ENCODE data around the gene UBE2D1.
"Not testable (repeated sequence)": the region's sequence is repeated elsewhere in the genome, so short reads cannot be mapped to it uniquely, and the experiment has no call there.

Gene UBE2D1

GRCh38 chr10:58384095-58384494 is 49.3 kb downstream of the UBE2D1 start:
- DNase-seq (ENCODE audit: low read depth in 2 of 2): no peak

DNA sequence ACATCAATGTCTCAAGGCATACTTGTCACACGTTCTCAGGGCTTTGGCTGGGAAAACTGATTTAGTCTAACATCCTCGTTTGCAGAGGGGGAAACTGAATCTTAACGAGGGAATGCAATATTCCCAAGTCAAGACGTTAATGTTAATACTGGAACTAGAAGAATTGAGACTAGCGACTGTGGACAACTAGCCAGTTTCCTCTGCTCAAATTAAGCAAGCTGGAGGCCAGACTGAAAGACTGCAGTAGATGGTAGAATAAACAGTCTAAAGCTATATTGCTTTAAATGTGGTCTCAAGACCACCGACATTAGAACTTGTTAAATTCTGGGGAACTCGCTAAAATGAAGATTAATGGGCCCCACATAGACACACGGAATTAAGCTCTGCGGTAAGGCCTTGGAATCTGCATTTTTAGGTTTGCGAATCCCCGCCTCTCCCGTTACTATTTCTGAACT is 49.8 kb downstream of the UBE2D1 start:
- no peak for DNase-seq (ENCODE audit: low read depth in 2 of 2)

DNA sequence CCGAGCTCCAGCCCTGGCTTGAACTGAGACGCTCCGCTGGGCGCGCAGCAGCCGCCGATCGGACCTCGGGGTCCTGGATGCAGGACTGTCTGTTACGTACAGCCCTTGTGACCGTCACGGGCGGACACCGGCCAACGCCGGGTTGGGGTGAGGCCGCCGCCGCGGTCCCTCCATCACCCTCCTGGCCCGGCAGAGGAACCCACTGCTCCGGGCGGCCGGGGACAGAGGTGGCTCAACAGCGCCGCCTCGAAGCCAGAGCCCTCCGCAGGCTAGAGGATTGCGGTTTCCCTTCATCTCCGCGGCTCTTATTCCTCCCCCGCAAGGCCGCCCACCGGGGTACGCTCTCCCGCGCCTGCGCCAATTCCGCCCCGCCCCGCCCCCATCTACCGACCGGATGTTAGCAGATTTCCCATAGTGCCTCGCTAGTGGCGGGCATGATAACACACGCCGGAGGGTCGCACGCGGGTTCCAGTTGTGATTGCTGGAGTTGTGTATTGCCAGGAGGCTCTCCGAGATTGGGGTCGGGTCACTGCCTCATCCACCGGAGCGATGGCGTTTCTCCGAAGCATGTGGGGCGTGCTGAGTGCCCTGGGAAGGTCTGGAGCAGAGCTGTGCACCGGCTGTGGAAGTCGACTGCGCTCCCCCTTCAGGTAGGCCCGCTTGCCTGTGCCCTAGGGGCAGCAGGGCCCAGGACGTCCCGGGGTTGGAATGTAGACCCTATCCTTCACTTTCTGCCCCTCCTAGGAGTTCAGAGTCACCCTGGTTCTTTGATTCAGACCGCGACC is 50.4 kb downstream of the UBE2D1 start, which contains the start of gene TFAM:
Gene TFAM (plus strand): TSS at position 412 of the 785 bp plus-strand sequence. CDS start 138 bp downstream, at position 550.
- peak; percentile 98 to 99 for DNase-seq (ENCODE audit: low read depth in 2 of 2)

GRCh38 chr10:58385784-58386112 is 50.9 kb downstream of the UBE2D1 start:
- DNase-seq (ENCODE audit: low read depth in 2 of 2): no peak

- no peak for DNase-seq (ENCODE audit: low read depth in 2 of 2)
Measured at GRCh38 chr10:58389024-58389423, 54.2 kb downstream of the UBE2D1 start.

- DNase-seq (ENCODE audit: low read depth in 2 of 2): no peak
Measured at GRCh38 chr10:58393317-58393716, 58.5 kb downstream of the UBE2D1 start.

- DNase-seq (ENCODE audit: low read depth in 2 of 2): no peak
Measured at GRCh38 chr10:58394471-58394870, 59.7 kb downstream of the UBE2D1 start.

DNA sequence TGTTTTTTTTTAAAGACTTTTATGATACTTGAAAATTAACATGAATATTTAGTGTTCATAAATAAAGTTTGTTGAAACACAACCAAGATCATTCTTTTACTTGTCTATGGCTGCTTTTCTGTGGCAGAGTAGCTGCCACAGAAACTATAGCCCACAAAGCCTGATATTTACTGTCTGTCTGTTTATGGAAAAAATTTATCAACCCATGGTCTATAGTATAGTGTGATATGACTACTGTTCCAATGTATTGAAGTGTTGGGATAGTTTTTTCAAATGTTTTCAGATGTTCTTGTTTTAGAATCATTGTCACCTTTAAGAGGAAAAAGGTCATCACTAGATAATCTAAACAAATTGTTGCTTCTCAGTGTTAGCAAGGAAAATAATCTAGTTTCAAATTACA is 61.3 kb downstream of the UBE2D1 start:
- DNase-seq (ENCODE audit: low read depth in 2 of 2): no peak

DNA sequence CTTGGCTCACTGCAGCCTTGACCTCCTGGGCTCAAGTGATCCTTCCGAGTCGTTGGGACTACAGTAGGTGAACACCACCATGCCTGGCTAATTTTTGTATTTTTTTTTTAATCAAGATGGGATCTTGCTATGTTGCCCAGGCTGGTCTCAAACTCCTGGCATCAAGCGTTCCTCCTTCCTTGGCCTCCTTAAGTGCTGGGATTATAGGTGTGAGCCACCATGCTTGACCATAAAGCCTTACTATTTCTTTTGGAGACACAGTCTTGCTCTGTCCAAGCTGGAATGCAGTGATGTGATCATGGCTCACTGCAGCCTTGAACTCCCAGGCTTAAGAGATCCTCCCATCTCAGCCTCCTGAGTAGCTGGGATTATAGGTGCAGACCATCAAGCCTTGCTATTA is 63.0 kb downstream of the UBE2D1 start:
- DNase-seq (ENCODE audit: low read depth in 2 of 2): no peak

DNA sequence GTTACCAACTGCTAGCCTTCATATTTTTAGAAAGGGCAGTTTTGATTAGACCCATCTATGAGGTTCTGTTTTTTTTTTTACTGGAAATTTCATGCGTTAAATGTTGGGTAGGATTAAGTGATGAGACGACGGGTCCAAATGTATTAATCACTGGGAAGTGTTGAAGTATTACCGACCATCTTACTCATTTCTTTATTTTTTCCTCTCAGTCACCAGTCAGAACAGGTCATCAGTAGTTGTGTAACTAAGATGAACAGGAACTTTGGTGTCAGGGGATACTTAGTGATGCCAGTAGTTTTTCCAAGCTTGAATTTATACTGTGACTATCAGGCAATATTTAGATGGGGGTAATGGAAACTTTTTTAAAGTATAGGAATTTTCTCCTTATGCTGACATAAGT is 64.6 kb downstream of the UBE2D1 start:
- no peak for DNase-seq (ENCODE audit: low read depth in 2 of 2)

DNA sequence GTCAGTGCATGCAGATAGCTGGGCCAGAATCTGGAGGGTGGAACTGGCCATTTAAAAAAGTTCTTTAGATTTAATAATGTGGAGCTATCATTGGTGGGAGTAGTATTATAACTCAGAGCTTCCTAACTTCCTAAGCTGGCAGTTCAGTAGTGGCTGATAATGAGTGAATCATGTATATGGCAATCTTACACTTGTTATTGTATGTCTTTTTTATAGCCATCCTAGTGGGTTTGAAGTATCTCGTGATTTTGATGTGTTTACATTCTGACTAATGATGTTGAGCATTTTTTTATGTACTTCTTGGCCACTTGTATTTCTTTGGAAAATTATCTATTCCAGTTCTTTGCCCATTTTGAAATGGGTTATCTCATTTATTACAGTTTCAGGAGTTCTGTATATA is 65.8 kb downstream of the UBE2D1 start:
- DNase-seq (ENCODE audit: low read depth in 2 of 2): no peak

DNA sequence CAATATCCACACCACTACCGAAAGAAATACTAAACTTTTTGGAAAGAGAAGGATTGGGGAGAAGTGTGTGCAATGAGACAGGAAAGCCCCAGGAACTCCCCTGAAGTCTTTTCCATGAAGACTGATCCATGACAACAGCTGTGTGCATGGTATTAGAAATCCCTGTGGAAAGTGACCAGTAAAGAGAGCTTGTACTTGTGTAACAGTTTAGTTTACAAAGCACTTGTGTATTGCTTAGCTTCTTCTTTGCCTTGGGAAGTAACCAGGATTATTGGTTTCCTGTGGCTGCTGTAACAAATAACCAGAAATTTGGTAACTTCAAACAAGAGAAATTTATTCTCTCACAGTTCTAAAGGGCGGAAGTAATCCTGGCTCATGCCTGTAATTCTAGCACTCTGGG is 69.2 kb downstream of the UBE2D1 start:
- no peak for DNase-seq (ENCODE audit: low read depth in 2 of 2)

- DNase-seq (ENCODE audit: low read depth in 2 of 2): no peak
Measured at GRCh38 chr10:58409956-58410610, 75.3 kb downstream of the UBE2D1 start.

- no peak for DNase-seq (ENCODE audit: low read depth in 2 of 2)
Measured at GRCh38 chr10:58412502-58412961, 77.7 kb downstream of the UBE2D1 start.

DNA sequence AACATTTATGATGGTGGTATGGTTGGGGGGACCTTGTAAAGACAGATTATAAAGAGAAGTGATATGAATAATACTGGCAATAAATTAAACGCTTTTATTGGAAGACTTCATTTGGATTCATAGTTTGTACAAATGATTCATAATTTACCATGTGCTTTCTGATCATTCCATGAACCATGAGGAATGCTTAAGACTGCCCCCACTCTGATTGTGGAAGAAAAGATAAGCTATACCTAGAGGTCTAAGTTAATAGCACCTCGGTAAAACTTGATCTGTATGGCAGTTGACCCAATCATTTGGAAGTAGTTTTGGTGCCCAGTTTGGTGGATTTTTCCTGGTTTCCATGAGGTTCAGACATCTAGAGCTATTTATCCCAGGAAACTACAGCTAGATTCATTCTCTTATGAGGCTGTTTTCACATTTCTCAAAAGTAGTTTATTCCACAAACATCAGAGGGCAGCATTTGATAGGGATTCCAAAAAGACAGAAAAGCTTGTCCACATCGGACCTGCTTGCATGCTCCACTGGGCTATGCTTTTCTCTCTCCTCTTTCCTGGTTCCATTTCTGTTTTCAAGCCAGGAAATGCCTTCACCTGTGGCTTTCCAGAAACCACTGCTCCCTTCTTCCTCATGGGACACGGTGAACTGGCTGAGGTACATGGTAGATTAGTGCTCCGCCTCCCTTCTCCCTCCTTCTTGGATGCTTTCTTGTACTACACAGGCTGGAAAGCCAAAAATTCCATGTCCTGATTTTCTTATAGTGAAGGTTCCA is 79.7 kb downstream of the UBE2D1 start:
- DNase-seq (ENCODE audit: low read depth in 2 of 2): no peak

DNA sequence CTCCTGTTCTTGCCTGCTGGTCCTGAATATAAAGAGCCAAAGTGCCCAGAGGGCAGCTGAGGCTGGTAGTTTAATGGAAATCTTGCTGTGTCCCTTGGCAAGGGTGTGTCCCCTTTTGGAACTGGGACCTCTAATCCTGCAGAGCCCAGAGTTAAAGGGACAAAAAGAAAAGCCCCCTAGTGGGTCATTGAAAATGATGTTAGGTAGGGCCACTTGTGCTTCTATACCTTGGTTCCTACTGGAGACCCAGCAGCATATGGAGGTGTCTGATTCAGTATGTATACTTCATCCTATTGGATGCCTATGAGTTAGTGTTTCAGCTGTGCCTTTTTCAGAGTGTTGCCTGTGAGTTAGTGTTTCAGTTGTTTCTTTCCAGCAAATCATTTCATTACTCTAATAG is 81.0 kb downstream of the UBE2D1 start:
- no peak for DNase-seq (ENCODE audit: low read depth in 2 of 2)

- DNase-seq (ENCODE audit: low read depth in 2 of 2): not testable (repeated sequence)
Measured at GRCh38 chr10:58417902-58418301, 83.1 kb downstream of the UBE2D1 start.

All from stimulated activated CD4-positive, alpha-beta T cell treated with anti-CD3 and anti-CD28 coated beads, Interleukin-1b, Interleukin-23, amount 100 ng/mL, for 4 hours (primary cell).